ENCODE measurements around the gene PTPRD.

DNA sequence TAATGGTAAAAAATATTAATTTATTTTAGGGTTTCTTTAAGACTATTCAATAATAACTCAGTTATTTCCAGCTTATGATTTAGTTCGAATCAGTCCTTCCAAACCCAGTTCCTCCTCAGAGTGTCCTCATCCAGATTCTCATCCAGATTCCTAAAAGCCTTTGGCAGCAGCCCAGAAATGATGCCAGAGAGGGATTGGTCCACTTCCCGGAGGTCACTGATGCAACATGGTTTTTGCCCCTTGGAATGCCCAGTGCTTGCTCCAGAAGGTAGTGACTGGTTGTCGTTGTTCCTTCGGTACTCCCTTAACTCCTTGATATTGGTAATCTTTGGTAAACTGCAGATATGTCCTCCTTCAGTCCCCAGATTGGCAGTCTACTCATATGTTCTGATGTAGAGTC lies 2320.1 kb downstream of the PTPRD start:
- TF ChIP-seq CTCF (IDR thresholded peaks at IDR 0.05; ENCODE audit: insufficient read depth, low read length, poor library complexity, severe bottlenecking) (no peak), EZH2phosphoT487 (conservative IDR thresholded peaks at IDR 0.05; ENCODE audit: low read length) (no peak)
